ENCODE data around the gene ZNF117. TPM values are rescaled to one million over a fixed set of nuclear protein-coding genes. Genes with fewer than 3 reads are reported as not detected.

Gene ZNF117
- total and polyA plus RNA-seq, 9 of the 15 experiments (the other 6 are each of a cell fraction or from before 2014, with no cell fraction given) = 2.5 to 18.9 (median 14.1) TPM

GRCh38 chr7:65006094-65006992 is 15.5 kb upstream of the ZNF117 start, which contains the start of gene ERV3-1 (continued):
- TF ChIP-seq SIX5 (IDR thresholded peaks at IDR 0.05; ENCODE audit: borderline replicate concordance in 1 of 2, insufficient read depth in 1 of 2, low read depth in 1 of 2, low read length in 2 of 2) (no peak), SMAD1 (IDR thresholded peaks at IDR 0.05; ENCODE audit: low read depth, low read length, partially characterized antibody) (peak; percentile 69), HNRNPK (IDR thresholded peaks at IDR 0.05; ENCODE audit: low read depth, low read length, poor library complexity, severe bottlenecking) (no peak), ZBTB8A (IDR thresholded peaks at IDR 0.05; ENCODE audit: partially characterized antibody) (no peak), ZNF764 (CRISPR knock-in tag; IDR thresholded peaks at IDR 0.05; ENCODE audit: low read depth) (no peak), ZNF511 (CRISPR knock-in tag; IDR thresholded peaks at IDR 0.05) (peak; percentile 62), GTF2F1 (IDR thresholded peaks at IDR 0.05; ENCODE audit: low read depth, low read length) (0 out of 2 replicates have a peak, but pooled peaks have one; percentile 24), ZNF253 (CRISPR knock-in tag; conservative IDR thresholded peaks at IDR 0.05) (no peak), SPI1 (IDR thresholded peaks at IDR 0.05; ENCODE audit: borderline replicate concordance, low read depth, low read length) (peak; percentile 73; the same call in 1 of the 2 replicates), CLOCK (CRISPR knock-in tag; IDR thresholded peaks at IDR 0.05; ENCODE audit: borderline replicate concordance) (no peak), PTBP1 (IDR thresholded peaks at IDR 0.05; ENCODE audit: low read depth, low read length) (no peak), SNRNP70 (optimal IDR thresholded peaks at IDR 0.05; ENCODE audit: low read depth, low read length) (no peak), MCM2 (IDR thresholded peaks at IDR 0.05; ENCODE audit: low read depth) (no peak)
- TF ChIP-seq, protein P1, sequence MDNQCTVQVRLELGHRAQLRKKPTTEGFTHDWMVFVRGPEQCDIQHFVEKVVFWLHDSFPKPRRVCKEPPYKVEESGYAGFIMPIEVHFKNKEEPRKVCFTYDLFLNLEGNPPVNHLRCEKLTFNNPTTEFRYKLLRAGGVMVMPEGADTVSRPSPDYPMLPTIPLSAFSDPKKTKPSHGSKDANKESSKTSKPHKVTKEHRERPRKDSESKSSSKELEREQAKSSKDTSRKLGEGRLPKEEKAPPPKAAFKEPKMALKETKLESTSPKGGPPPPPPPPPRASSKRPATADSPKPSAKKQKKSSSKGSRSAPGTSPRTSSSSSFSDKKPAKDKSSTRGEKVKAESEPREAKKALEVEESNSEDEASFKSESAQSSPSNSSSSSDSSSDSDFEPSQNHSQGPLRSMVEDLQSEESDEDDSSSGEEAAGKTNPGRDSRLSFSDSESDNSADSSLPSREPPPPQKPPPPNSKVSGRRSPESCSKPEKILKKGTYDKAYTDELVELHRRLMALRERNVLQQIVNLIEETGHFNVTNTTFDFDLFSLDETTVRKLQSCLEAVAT (IDR thresholded peaks at IDR 0.05) = peak in 1 of 2 experiments; percentile 73
- TF ChIP-seq, protein P2, sequence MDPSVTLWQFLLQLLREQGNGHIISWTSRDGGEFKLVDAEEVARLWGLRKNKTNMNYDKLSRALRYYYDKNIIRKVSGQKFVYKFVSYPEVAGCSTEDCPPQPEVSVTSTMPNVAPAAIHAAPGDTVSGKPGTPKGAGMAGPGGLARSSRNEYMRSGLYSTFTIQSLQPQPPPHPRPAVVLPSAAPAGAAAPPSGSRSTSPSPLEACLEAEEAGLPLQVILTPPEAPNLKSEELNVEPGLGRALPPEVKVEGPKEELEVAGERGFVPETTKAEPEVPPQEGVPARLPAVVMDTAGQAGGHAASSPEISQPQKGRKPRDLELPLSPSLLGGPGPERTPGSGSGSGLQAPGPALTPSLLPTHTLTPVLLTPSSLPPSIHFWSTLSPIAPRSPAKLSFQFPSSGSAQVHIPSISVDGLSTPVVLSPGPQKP (CRISPR knock-in tag; IDR thresholded peaks at IDR 0.05) = no peak
- TF ChIP-seq, protein P3, sequence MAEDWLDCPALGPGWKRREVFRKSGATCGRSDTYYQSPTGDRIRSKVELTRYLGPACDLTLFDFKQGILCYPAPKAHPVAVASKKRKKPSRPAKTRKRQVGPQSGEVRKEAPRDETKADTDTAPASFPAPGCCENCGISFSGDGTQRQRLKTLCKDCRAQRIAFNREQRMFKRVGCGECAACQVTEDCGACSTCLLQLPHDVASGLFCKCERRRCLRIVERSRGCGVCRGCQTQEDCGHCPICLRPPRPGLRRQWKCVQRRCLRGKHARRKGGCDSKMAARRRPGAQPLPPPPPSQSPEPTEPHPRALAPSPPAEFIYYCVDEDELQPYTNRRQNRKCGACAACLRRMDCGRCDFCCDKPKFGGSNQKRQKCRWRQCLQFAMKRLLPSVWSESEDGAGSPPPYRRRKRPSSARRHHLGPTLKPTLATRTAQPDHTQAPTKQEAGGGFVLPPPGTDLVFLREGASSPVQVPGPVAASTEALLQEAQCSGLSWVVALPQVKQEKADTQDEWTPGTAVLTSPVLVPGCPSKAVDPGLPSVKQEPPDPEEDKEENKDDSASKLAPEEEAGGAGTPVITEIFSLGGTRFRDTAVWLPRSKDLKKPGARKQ (CRISPR knock-in tag; IDR thresholded peaks at IDR 0.05) = no peak
- TF ChIP-seq, protein P4, sequence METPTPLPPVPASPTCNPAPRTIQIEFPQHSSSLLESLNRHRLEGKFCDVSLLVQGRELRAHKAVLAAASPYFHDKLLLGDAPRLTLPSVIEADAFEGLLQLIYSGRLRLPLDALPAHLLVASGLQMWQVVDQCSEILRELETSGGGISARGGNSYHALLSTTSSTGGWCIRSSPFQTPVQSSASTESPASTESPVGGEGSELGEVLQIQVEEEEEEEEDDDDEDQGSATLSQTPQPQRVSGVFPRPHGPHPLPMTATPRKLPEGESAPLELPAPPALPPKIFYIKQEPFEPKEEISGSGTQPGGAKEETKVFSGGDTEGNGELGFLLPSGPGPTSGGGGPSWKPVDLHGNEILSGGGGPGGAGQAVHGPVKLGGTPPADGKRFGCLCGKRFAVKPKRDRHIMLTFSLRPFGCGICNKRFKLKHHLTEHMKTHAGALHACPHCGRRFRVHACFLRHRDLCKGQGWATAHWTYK (CRISPR knock-in tag; IDR thresholded peaks at IDR 0.05) = peak; percentile 75

Data from K562 (cell line).